ENCODE results near the gene CAMKK1. TPM values are rescaled to one million over a fixed set of nuclear protein-coding genes. Genes with fewer than 3 reads are reported as not detected.

CAMKK1 gene
- polyA plus RNA-seq, 1 of the 3 experiments (the other 2 are of a cell fraction) = 6.8 TPM

GRCh38 chr17:3845621-3846436 lies 47.0 kb downstream of the CAMKK1 start, which contains the start of gene NCBP3:
TSS of gene NCBP3 (minus strand) at chr17:3846246. CDS start at chr17:3846223, 23 bp downstream.
- Histone ChIP-seq H3K4me2 (peak within 1 kb of the TSS; percentile 97), H3K27me3 (ENCODE audit: insufficient read depth) (no peaks in the 10 kb centered on the region), H3K4me3 (ENCODE audit: low read depth in 2 of 2, low read length in 1 of 2) (peak within 1 kb of the TSS; percentile 85 to 96), H3K79me2 (ENCODE audit: insufficient read depth) (peaks cover 49% of the 10 kb centered on the region), H3K36me3 (replicated peaks in 1 of 2; ENCODE audit: control insufficient read depth in 1 of 2, insufficient read depth in 2 of 2, low read length in 1 of 2) (peaks cover 18% of the 10 kb centered on the region in 2 experiments), H3K4me1 (ENCODE audit: control insufficient read depth in 1 of 2, insufficient read depth in 2 of 2, low read depth in 1 of 2, low read length in 1 of 2) (peaks cover 3 to 9% of the 10 kb centered on the region in 2 experiments; a peak in 3 of 4 replicates), H3K9ac (peak within 1 kb of the TSS; percentile 94), H3K9me2 (no peaks in the 10 kb centered on the region), H4K20me1 (ENCODE audit: insufficient read depth) (peaks cover 26% of the 10 kb centered on the region), H3F3A (replicated peaks; ENCODE audit: insufficient read depth) (no peaks in the 10 kb centered on the region), H2AFZ (ENCODE audit: low read depth) (peak within 1 kb of the TSS; percentile 89), H3K9me3 (no peaks in the 10 kb centered on the region), H3K27ac (ENCODE audit: low read depth in 2 of 2, low read length in 1 of 2) (peak within 1 kb of the TSS; percentile 83 to 89)
- WGBS (ENCODE audit: low lambda C conversion rate) = under 1% methylated on average over 42 of the region's 76 CpGs
- ChIA-PET CTCF (interaction anchor here (0.7 to 9.7 kb wide), 29 partner anchors 8 to 205 kb away, joined by 3 to 74 read pairs (median 4); partner anchors contain the start of genes CAMKK1 and ITGAE), POLR2A (interaction anchor here (0.7 to 1.0 kb wide), 6 partner anchors 12 to 297 kb away, joined by 3 to 5 read pairs (median 4); partner anchors contain the start of genes CYB5D2, HASPIN and ZZEF1)
- peak; percentile 98 for DNase-seq
- peak; percentile 89 for TF ChIP-seq CHD2 (IDR thresholded peaks at IDR 0.05; ENCODE audit: low read length, partially characterized antibody)
- TF ChIP-seq, protein P1, sequence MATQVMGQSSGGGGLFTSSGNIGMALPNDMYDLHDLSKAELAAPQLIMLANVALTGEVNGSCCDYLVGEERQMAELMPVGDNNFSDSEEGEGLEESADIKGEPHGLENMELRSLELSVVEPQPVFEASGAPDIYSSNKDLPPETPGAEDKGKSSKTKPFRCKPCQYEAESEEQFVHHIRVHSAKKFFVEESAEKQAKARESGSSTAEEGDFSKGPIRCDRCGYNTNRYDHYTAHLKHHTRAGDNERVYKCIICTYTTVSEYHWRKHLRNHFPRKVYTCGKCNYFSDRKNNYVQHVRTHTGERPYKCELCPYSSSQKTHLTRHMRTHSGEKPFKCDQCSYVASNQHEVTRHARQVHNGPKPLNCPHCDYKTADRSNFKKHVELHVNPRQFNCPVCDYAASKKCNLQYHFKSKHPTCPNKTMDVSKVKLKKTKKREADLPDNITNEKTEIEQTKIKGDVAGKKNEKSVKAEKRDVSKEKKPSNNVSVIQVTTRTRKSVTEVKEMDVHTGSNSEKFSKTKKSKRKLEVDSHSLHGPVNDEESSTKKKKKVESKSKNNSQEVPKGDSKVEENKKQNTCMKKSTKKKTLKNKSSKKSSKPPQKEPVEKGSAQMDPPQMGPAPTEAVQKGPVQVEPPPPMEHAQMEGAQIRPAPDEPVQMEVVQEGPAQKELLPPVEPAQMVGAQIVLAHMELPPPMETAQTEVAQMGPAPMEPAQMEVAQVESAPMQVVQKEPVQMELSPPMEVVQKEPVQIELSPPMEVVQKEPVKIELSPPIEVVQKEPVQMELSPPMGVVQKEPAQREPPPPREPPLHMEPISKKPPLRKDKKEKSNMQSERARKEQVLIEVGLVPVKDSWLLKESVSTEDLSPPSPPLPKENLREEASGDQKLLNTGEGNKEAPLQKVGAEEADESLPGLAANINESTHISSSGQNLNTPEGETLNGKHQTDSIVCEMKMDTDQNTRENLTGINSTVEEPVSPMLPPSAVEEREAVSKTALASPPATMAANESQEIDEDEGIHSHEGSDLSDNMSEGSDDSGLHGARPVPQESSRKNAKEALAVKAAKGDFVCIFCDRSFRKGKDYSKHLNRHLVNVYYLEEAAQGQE (IDR thresholded peaks at IDR 0.05; ENCODE audit: low read depth, low read length) = 0 out of 2 replicates have a peak, but pooled peaks have one; percentile 36
- no peak for TF ChIP-seq FOSL2 (IDR thresholded peaks at IDR 0.05; ENCODE audit: borderline replicate concordance, low read depth)
- TF ChIP-seq RFX5 (IDR thresholded peaks at IDR 0.05; ENCODE audit: low read length) = no peak
- TF ChIP-seq TCF12 (IDR thresholded peaks at IDR 0.05) = peak; percentile 15; the same call in 1 of the 2 replicates
- TF ChIP-seq, protein P2, sequence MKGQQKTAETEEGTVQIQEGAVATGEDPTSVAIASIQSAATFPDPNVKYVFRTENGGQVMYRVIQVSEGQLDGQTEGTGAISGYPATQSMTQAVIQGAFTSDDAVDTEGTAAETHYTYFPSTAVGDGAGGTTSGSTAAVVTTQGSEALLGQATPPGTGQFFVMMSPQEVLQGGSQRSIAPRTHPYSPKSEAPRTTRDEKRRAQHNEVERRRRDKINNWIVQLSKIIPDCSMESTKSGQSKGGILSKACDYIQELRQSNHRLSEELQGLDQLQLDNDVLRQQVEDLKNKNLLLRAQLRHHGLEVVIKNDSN (IDR thresholded peaks at IDR 0.05; ENCODE audit: borderline replicate concordance, low read depth) = peak; percentile 44; the same call in 1 of the 2 replicates
- peak; percentile 32; the same call in 1 of the 2 replicates for TF ChIP-seq GABPA (IDR thresholded peaks at IDR 0.05; ENCODE audit: low read depth)
- TF ChIP-seq POLR2AphosphoS5 (IDR thresholded peaks at IDR 0.05; ENCODE audit: low read depth, low read length) = peak; percentile 93
- 0 out of 2 replicates have a peak, but pooled peaks have one; percentile 10 for TF ChIP-seq TEAD4 (IDR thresholded peaks at IDR 0.05; ENCODE audit: borderline replicate concordance, insufficient read depth)
- TF ChIP-seq ELF1 (IDR thresholded peaks at IDR 0.05) = peak; percentile 52; the same call in 1 of the 2 replicates
- no peak for TF ChIP-seq GATA2 (CRISPR knock-in tag; IDR thresholded peaks at IDR 0.05)
- TF ChIP-seq FOXM1 (IDR thresholded peaks at IDR 0.05; ENCODE audit: low read depth) = no peak
- TF ChIP-seq IRF3 (IDR thresholded peaks at IDR 0.05; ENCODE audit: low read depth, low read length) = no peak
- TF ChIP-seq NRF1 (IDR thresholded peaks at IDR 0.05; ENCODE audit: low read depth, low read length) = peak; percentile 62; the same call in 1 of the 2 replicates
- TF ChIP-seq TAF1 (IDR thresholded peaks at IDR 0.05; ENCODE audit: borderline replicate concordance, low read depth, low read length) = peak; percentile 88
- no peak for TF ChIP-seq SMC3 (IDR thresholded peaks at IDR 0.05; ENCODE audit: low read depth, low read length)
- no peak; the same call in 1 of the 2 replicates for TF ChIP-seq MXI1 (IDR thresholded peaks at IDR 0.05; ENCODE audit: low read depth, low read length)
- TF ChIP-seq PBX3 (IDR thresholded peaks at IDR 0.05) = no peak
- TF ChIP-seq RCOR1 (IDR thresholded peaks at IDR 0.05; ENCODE audit: low read length) = peak; percentile 37; the same call in 1 of the 2 replicates
- TF ChIP-seq EP300 (IDR thresholded peaks at IDR 0.05; ENCODE audit: borderline replicate concordance in 1 of 2, low read depth in 1 of 2, low read length in 1 of 2) = peak in 1 of 2 experiments; percentile 44; a peak in 1 of 4 replicates
- TF ChIP-seq EZH2phosphoT487 (IDR thresholded peaks at IDR 0.05; ENCODE audit: borderline replicate concordance, low read depth) = no peak
- TF ChIP-seq, protein P3, sequence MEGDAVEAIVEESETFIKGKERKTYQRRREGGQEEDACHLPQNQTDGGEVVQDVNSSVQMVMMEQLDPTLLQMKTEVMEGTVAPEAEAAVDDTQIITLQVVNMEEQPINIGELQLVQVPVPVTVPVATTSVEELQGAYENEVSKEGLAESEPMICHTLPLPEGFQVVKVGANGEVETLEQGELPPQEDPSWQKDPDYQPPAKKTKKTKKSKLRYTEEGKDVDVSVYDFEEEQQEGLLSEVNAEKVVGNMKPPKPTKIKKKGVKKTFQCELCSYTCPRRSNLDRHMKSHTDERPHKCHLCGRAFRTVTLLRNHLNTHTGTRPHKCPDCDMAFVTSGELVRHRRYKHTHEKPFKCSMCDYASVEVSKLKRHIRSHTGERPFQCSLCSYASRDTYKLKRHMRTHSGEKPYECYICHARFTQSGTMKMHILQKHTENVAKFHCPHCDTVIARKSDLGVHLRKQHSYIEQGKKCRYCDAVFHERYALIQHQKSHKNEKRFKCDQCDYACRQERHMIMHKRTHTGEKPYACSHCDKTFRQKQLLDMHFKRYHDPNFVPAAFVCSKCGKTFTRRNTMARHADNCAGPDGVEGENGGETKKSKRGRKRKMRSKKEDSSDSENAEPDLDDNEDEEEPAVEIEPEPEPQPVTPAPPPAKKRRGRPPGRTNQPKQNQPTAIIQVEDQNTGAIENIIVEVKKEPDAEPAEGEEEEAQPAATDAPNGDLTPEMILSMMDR (IDR thresholded peaks at IDR 0.05) = peak; percentile 81
- peak; percentile 91 for TF ChIP-seq YY1 (IDR thresholded peaks at IDR 0.05; ENCODE audit: low read depth)
